Diencephalon (tissue), 1 donor: ENCODE results near the gene SCAMP5. TPM values are rescaled to one million over a fixed set of nuclear protein-coding genes. Genes with fewer than 3 reads are reported as not detected.

Experiments
- small RNA-seq: library from RNA; depleted of rRNA; stranded (forward); fragments of <200 nt; gene quantifications from one replicate; pipeline ENCODE3, GENCODE V24; 2014
- total RNA-seq: library from RNA; depleted of rRNA; stranded (reverse); fragments of >200 nt; gene quantifications from one replicate; pipeline ENCODE4 v1.2.3, GENCODE V29; 2014

Gene SCAMP5, protein sequence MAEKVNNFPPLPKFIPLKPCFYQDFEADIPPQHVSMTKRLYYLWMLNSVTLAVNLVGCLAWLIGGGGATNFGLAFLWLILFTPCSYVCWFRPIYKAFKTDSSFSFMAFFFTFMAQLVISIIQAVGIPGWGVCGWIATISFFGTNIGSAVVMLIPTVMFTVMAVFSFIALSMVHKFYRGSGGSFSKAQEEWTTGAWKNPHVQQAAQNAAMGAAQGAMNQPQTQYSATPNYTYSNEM
- total RNA-seq: 82.1 TPM

DNA sequence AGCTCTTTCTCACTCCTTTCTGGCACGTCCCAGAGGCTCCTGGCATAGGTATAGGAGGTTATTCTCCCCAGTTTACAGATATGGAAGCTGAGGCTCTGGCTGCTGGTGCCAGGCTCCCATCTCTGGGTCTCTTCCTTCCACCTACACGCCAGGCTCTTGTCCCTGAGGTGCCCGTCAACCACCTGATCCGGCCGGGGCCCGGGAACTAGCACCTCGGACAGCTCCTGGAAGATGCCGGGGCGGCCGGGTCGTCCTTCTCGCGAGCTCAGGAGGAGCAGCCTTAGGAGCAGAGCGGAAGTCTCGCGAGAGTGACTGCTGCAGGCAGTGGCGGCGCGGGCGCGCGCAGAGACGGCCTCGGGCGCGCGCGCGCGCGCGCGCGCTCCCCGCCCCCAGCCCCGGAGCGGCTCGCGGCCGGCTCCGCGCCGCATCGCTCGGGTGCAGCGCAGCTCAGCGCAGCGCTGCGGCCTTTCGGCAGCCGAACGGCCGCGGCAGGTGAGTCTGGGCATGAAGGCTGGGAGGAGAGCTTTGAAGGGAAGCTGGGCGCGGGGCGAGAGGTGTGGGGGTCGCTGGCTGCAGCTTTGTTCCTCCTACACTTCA lies at the start of gene SCAMP5:
SCAMP5 (plus strand) TSS at position 382 of the 597 bp plus-strand sequence. CDS start 16,277 bp downstream, outside the sequence.

DNA sequence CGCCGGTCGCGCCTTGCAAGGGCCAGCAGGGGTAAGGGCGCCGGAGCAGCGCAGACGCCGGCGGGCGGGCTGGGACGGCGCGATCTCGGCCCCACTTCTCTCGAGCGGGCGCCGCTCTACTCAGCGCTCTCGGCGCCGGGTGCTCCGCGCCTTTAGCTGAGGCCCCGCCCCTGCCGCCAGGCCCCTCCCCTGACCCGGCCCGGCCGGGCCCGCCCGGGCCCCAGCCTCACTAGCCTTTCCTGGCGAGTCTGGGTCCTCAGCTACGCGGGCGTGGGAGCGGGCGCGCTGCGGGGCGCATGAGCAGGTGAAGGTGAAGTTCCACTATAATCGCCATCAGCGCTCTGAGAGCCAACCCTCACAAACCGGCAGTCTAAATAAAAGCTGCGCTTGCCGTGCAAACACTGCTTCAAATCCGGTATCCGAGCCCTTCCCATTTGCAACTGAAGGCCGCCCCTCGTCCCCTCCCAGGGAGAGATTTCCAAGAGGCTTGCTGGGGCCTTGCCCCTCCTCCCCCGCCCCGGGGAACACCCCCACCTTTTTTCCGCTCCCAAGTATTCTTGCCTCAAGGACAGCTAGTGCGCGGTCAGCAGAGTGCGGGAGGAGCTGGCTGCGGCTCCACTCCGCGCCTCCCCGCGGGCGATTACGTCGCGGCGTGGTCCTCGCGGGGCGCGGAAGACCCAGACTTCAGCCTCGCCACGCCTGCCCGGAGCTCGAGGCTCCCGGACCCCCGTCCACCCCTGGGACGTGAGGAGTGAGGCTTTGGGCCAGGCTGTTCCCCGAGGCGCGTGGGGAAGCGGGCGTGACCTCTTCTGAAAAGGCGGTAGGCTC lies 38.5 kb upstream of the SCAMP5 start, which contains the start of gene RPP25:
RPP25 (minus strand) TSS at position 125 of the 828 bp plus-strand sequence. CDS start 189 bp downstream, outside the sequence.

DNA sequence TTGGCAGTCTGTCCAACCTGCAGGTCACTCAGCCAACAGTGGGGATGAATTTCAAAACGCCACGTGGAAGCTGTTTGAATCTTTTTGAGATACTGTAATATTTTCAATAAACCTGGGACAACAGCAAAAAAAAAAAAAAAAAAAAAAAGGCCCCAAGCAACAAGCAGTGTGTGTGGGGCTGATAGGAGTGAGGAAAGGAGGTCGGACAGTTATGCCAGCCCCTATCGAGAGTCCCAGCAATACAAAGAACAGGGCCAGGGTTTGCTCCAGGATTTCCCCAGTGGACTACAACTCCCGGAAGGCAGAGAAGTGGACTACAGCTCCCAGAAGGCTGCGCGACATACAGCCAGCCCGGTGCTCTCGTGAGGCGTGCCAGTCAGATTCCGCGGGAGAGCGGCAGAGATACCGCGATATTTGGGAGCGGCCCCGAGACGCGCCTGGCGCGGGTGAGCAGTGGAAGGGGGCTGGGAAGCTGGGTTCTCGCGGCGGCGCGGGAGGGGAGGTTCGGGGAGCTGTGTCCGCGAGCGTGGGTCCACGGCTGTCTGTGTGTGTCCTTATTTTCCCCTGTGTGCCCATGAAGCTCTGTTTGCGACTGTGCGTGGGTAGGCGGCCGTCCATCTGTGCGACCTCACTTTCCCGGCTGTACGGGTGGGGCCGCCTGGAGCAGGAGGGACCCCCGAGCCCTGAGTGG lies 28.0 kb downstream of the SCAMP5 start, which contains the start of gene PPCDC:
PPCDC (plus strand) TSS at position 410 of the 691 bp plus-strand sequence. CDS start 4,729 bp downstream, outside the sequence.

Small RNAs within 50 kb of the gene (small RNA-seq; reads per million reads assigned to genes)
- gene AC015720.1 (not detected), gene RF00019 (not detected)

Other genes with a start within 250 kb of the SCAMP5 start
- gene CYP1A2, start 246.7 kb upstream of the SCAMP5 start, total RNA-seq: not detected
- 37.4 TPM for gene CSK, start 213.5 kb upstream of the SCAMP5 start, total RNA-seq
- not detected for gene LMAN1L, start 182.7 kb upstream of the SCAMP5 start, total RNA-seq
- 0.92 TPM for gene CPLX3, start 168.9 kb upstream of the SCAMP5 start, total RNA-seq
- 47.5 TPM for gene ULK3, start 152.4 kb upstream of the SCAMP5 start, total RNA-seq
- 12.2 TPM for gene SCAMP2, start 122.2 kb upstream of the SCAMP5 start, total RNA-seq
- gene MPI, start 105.5 kb upstream of the SCAMP5 start, total RNA-seq: 38.1 TPM
- 65.5 TPM for gene FAM219B, start 88.7 kb upstream of the SCAMP5 start, total RNA-seq
- 91.1 TPM for gene COX5A, start 57.5 kb upstream of the SCAMP5 start, total RNA-seq
- gene RPP25, start 38.8 kb upstream of the SCAMP5 start, total RNA-seq: 8.1 TPM
- 4.4 TPM for gene PPCDC, start 28.0 kb downstream of the SCAMP5 start, total RNA-seq
- 1.8 TPM for gene C15orf39, start 206.3 kb downstream of the SCAMP5 start, total RNA-seq